ENCODE results near the gene CFAP97. TPM values are rescaled to one million over a fixed set of nuclear protein-coding genes. Genes with fewer than 3 reads are reported as not detected.
A peak's percentile ranks its signal among the peaks of the same experiment; 100 is the strongest.

Gene CFAP97
- total RNA-seq, 1 donor from 2014 or later, result 27.5 TPM

DNA sequence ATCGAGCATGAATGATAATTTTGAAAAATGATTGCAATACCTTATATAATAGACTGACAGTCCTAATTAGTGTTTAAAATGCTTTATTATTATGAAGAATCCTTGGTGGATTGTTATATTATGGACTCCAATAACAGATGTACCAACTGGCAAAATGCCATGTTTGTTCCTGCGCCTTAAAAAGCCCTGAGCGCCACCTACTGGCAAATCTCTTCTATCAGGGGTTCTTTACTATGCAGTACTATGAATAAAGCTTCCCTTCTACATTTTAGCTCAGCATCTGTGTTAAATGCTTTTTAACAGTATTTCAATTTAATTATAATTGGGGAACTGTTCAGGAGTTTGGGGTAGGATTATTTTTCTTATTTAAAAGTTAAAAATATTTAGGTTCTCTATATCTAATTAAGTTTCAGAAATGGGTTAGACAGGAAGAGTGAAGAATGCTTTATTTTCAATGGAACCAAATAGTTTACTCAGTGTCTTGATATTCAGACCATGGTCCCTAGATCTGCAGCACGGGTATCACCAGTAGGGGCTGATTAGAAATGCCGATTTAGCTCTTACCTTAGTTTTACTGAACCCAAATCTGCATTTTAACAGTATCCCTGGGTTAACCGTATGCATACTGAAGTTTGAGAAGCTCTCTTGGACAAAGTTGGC, 20.0 kb downstream of the CFAP97 start:
- peaks cover 3% of the 10 kb centered on the region for H3K4me1 Mint-ChIP-seq (ENCODE audit: low read depth)
- no peaks in the 10 kb centered on the region for H3K27me3 Mint-ChIP-seq
- H3K27ac Mint-ChIP-seq, result no peak overlapping the region
- peaks cover 4% of the 10 kb centered on the region for H3K36me3 Mint-ChIP-seq (ENCODE audit: insufficient read depth)
- TF ChIP-seq CTCF (IDR thresholded peaks at IDR 0.05; ENCODE audit: unreplicated experiment), result peak; percentile 76
- DNase-seq (ENCODE audit: low spot score, unreplicated experiment), result peak; percentile 27
- H3K4me3 Mint-ChIP-seq (ENCODE audit: low read depth), result no peak overlapping the region
- no peaks in the 10 kb centered on the region for H3K9me3 Mint-ChIP-seq (ENCODE audit: low read depth)

DNA sequence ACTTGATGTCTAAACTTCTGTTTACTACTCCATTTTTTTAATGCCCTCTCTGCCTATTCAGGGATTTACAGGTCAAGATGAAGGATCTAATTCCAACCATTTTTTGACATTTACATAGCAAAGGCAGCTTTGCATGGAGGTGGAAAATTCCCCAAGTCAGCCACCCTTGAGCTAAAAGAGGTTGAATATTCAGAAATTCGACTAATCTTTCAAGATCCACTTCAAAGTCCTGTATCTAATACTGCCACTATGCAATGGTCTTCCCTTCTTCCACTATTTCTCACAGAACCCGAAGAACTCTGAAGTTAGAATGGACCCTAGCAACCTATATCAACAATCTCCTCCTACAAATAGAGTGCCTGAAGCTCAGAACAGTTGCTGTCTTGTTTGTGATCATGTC, 21.6 kb downstream of the CFAP97 start:
- Mint-ChIP-seq H3K4me3 (ENCODE audit: low read depth) (no peak overlapping the region), H3K27me3 (no peaks in the 10 kb centered on the region), H3K27ac (no peak overlapping the region), H3K36me3 (ENCODE audit: insufficient read depth) (peaks cover 1% of the 10 kb centered on the region), H3K9me3 (ENCODE audit: low read depth) (no peaks in the 10 kb centered on the region), H3K4me1 (ENCODE audit: low read depth) (no peaks in the 10 kb centered on the region)
- TF ChIP-seq CTCF (IDR thresholded peaks at IDR 0.05; ENCODE audit: unreplicated experiment), result no peak
- DNase-seq (ENCODE audit: low spot score, unreplicated experiment), result no peak

GRCh38 chr4:185179488-185179887, 24.3 kb downstream of the CFAP97 start:
- Mint-ChIP-seq H3K4me1 (ENCODE audit: low read depth) (no peaks in the 10 kb centered on the region), H3K27ac (no peak overlapping the region), H3K27me3 (no peaks in the 10 kb centered on the region), H3K4me3 (ENCODE audit: low read depth) (no peak overlapping the region), H3K36me3 (ENCODE audit: insufficient read depth) (peaks cover 1% of the 10 kb centered on the region), H3K9me3 (ENCODE audit: low read depth) (no peaks in the 10 kb centered on the region)
- TF ChIP-seq CTCF (IDR thresholded peaks at IDR 0.05; ENCODE audit: unreplicated experiment), result no peak
- DNase-seq (ENCODE audit: low spot score, unreplicated experiment), result no peak

GRCh38 chr4:185171373-185172071, 32.3 kb downstream of the CFAP97 start:
- no peaks in the 10 kb centered on the region for H3K9me3 Mint-ChIP-seq (ENCODE audit: low read depth)
- H3K4me3 Mint-ChIP-seq (ENCODE audit: low read depth), result no peak overlapping the region
- H3K36me3 Mint-ChIP-seq (ENCODE audit: insufficient read depth), result peaks cover 19% of the 10 kb centered on the region
- H3K27me3 Mint-ChIP-seq, result no peaks in the 10 kb centered on the region
- no peaks in the 10 kb centered on the region for H3K4me1 Mint-ChIP-seq (ENCODE audit: low read depth)
- no peak for DNase-seq (ENCODE audit: low spot score, unreplicated experiment)
- no peak for TF ChIP-seq CTCF (IDR thresholded peaks at IDR 0.05; ENCODE audit: unreplicated experiment)
- no peak overlapping the region for H3K27ac Mint-ChIP-seq

GRCh38 chr4:185167234-185167633, 36.6 kb downstream of the CFAP97 start:
- Mint-ChIP-seq H3K27ac (no peak overlapping the region), H3K9me3 (ENCODE audit: low read depth) (no peaks in the 10 kb centered on the region), H3K4me3 (ENCODE audit: low read depth) (no peak overlapping the region), H3K27me3 (no peaks in the 10 kb centered on the region), H3K36me3 (ENCODE audit: insufficient read depth) (peaks cover 21% of the 10 kb centered on the region), H3K4me1 (ENCODE audit: low read depth) (no peaks in the 10 kb centered on the region)
- TF ChIP-seq CTCF (IDR thresholded peaks at IDR 0.05; ENCODE audit: unreplicated experiment), result no peak
- DNase-seq (ENCODE audit: low spot score, unreplicated experiment), result no peak
